Endothelial cell of umbilical vein (primary cell): ENCODE measurements around the gene SSBP3. TPM values are rescaled to one million over a fixed set of nuclear protein-coding genes. Genes with fewer than 3 reads are reported as not detected.

ENCODE experiments used
- BruUV-seq: library from RNA; stranded (reverse); fragments of 400-500 nt; replicated peaks from 2 replicates; lab custom pipeline; 2021; lab: Mats Ljungman, UMichigan
- CTCF ChIA-PET: fragments of 300-600, 350-600 bp; sonication (Branson Sonifier 250); formaldehyde crosslinking; loops from one replicate; lab custom pipeline; 2021; ENCODE audit warnings: antibody characterized with exemption, inconsistent platforms; lab: Charles Lee
- POLR2A ChIA-PET: fragments of 300-600, 350-600 bp; sonication (Branson Sonifier 250); formaldehyde crosslinking; loops from one replicate; lab custom pipeline; 2021; ENCODE audit warnings: antibody characterized with exemption, inconsistent platforms; lab: Charles Lee
- DNase-seq: peaks from one replicate; pipeline ENCODE4 v3.0.0-alpha.2; 2011; ENCODE audit warnings: low read depth, low spot score
- FAIRE-seq: peaks from 2 replicates; lab custom pipeline; 2011; peaks lifted over from hg19 to GRCh38; lab: Jason Lieb, UNC
- H2AFZ ChIP-seq: 2 replicates; pipeline ENCODE4 v1.6.0; 2012; ENCODE audit warnings: low read depth, low read length, control low read depth, inconsistent platforms
- H3K27ac ChIP-seq: 2 replicates; pipeline ENCODE4 v1.5.1; 2011; ENCODE audit warnings: low read depth, mild to moderate bottlenecking, control low read depth, low read length, moderate library complexity; ENCODE audit not compliant: insufficient read depth
- H3K27me3 ChIP-seq, 2 experiments: 2 replicates each; pipeline versions ENCODE4 v1.6.0 to v1.6.1; 2011; ENCODE audit warnings: low read length in 2 of 2, mixed read lengths in 1 of 2; ENCODE audit not compliant: control insufficient read depth in 2 of 2, insufficient read depth in 2 of 2
- H3K36me3 ChIP-seq, 2 experiments: 2 replicates in 1 of 2; 3 replicates in 1 of 2; pipeline ENCODE4 v1.5.1; 2011; ENCODE audit warnings: low read length in 2 of 2, mild to moderate bottlenecking in 1 of 2, moderate library complexity in 1 of 2; ENCODE audit not compliant: control insufficient read depth in 2 of 2, insufficient read depth in 2 of 2; ENCODE audit errors: extremely low read depth in 1 of 2
- H3K4me1 ChIP-seq: 3 replicates; pipeline ENCODE4 v1.5.1; 2011; ENCODE audit warnings: mild to moderate bottlenecking, low read length; ENCODE audit not compliant: control insufficient read depth, insufficient read depth; ENCODE audit errors: extremely low read depth
- H3K4me2 ChIP-seq: 2 replicates; pipeline ENCODE4 v1.6.1; 2011; ENCODE audit warnings: low read length, control low read depth, mixed read lengths; ENCODE audit not compliant: insufficient read depth
- H3K4me3 ChIP-seq, 3 experiments: fragments of 200-600 bp in 1 of 3; sonication (generic), shearing (Covaris generic) in 1 of 3; replicated peaks in 1 of 3; 2 replicates each; pipeline ENCODE4 v1.5.1; 2011 to 2016; ENCODE audit warnings: control low read depth in 3 of 3, low read length in 3 of 3, mild to moderate bottlenecking in 2 of 3, inconsistent platforms in 1 of 3, low read depth in 1 of 3, moderate library complexity in 1 of 3; ENCODE audit not compliant: insufficient read depth in 1 of 3
- H3K79me2 ChIP-seq: 2 replicates; pipeline ENCODE4 v1.6.0; 2012; ENCODE audit warnings: low read length, inconsistent platforms; ENCODE audit not compliant: control insufficient read depth, insufficient read depth
- H3K9ac ChIP-seq: replicated peaks from 2 replicates; pipeline ENCODE3; 2011; ENCODE audit warnings: low read length, control low read depth; ENCODE audit not compliant: insufficient read depth; ENCODE audit errors: extremely low read depth
- H3K9me1 ChIP-seq: replicated peaks from 3 replicates; pipeline ENCODE4 v1.6.0; 2011; ENCODE audit warnings: mild to moderate bottlenecking, low read length; ENCODE audit not compliant: control insufficient read depth, insufficient read depth; ENCODE audit errors: extremely low read depth
- H3K9me3 ChIP-seq: replicated peaks from 2 replicates; pipeline ENCODE4 v1.5.1; 2012; ENCODE audit warnings: low read length, inconsistent platforms; ENCODE audit not compliant: control insufficient read depth, insufficient read depth
- H4K20me1 ChIP-seq: replicated peaks from 2 replicates; pipeline ENCODE3; 2011; ENCODE audit warnings: mild to moderate bottlenecking, low read length; ENCODE audit not compliant: control insufficient read depth, insufficient read depth; ENCODE audit errors: extremely low read depth
- CTCF ChIP-seq, 2 donors: IDR thresholded peaks; 1 replicate in 1 of 2; 2 replicates in 1 of 2; pipeline ENCODE4 v1.5.1; 2011; ENCODE audit warnings: low read length in 2 of 2, mild to moderate bottlenecking in 2 of 2, moderate library complexity in 2 of 2, control low read depth in 1 of 2, inconsistent platforms in 1 of 2, low read depth in 1 of 2; ENCODE audit not compliant: insufficient read depth in 1 of 2; ENCODE audit errors: extremely low read depth in 1 of 2
- EZH2 ChIP-seq: IDR thresholded peaks from 2 replicates; pipeline ENCODE4 v1.6.1; 2012; ENCODE audit warnings: borderline replicate concordance, low read depth, mild to moderate bottlenecking, moderate library complexity, low read length, inconsistent platforms; ENCODE audit not compliant: severe bottlenecking
- FOS ChIP-seq: IDR thresholded peaks from 2 replicates; pipeline ENCODE4 v1.6.1; 2011; ENCODE audit warnings: mild to moderate bottlenecking, low read length, moderate library complexity, borderline replicate concordance; ENCODE audit not compliant: insufficient read depth
- GATA2 ChIP-seq: IDR thresholded peaks from 2 replicates; pipeline ENCODE4 v1.7.0; 2011; ENCODE audit warnings: low read depth, mild to moderate bottlenecking, moderate library complexity, mixed read lengths, low read length; ENCODE audit not compliant: insufficient read length, insufficient read depth
- JUN ChIP-seq: IDR thresholded peaks from 2 replicates; pipeline ENCODE4 v1.6.1; 2011; ENCODE audit warnings: borderline replicate concordance, low read depth; ENCODE audit not compliant: insufficient read length, insufficient read depth
- MAX ChIP-seq: IDR thresholded peaks from 2 replicates; pipeline ENCODE4 v1.6.1; 2011; ENCODE audit not compliant: insufficient read depth, insufficient read length
- MYC ChIP-seq: IDR thresholded peaks from one replicate; pipeline ENCODE4 v1.6.1; 2011; ENCODE audit warnings: mild to moderate bottlenecking, low read depth, low read length
- POLR2A ChIP-seq: IDR thresholded peaks from 2 replicates; pipeline ENCODE4 v1.6.1; 2012; ENCODE audit warnings: low read depth, mild to moderate bottlenecking, control low read depth, low read length
- POLR2AphosphoS5 ChIP-seq: IDR thresholded peaks from 2 replicates; pipeline ENCODE4 v1.6.1; 2012; ENCODE audit warnings: low read depth, mild to moderate bottlenecking, control low read depth, low read length, moderate library complexity; ENCODE audit not compliant: insufficient read depth
- dilution Hi-C: fragments of 300-500 bp; cut with MboI; formaldehyde crosslinking; loops from one replicate; pipeline ENCODE4 v1.15.0; 2019; ENCODE audit warnings: low sequenced_read_pairs; ENCODE audit not compliant: extremely low pct_ligation_motif_present
- intact Hi-C: fragments of 100-400 bp; cut with micrococcal nuclease; formaldehyde crosslinking; loops from one replicate; pipeline ENCODE4 v1.10.0; 2022
- polyA plus RNA-seq, 4 experiments: library from polyadenylated mRNA; depleted of rRNA in 3 of 4; stranded (reverse) in 3 of 4; unstranded in 1 of 4; fragments of >200 nt; gene quantifications; 2 replicates each; pipeline versions ENCODE4 v1.2.1 to v1.2.3, GENCODE V29; 2011 to 2012; ENCODE audit warnings: missing spikeins in 1 of 4
- total RNA-seq: library from RNA; stranded (reverse); gene quantifications from 2 replicates; pipeline ENCODE4 v1.2.3, GENCODE V29; 2021

SSBP3 gene
- total and polyA plus RNA-seq, 2 donors (not counting 3 experiments of a cell fraction or from before 2014, with no cell fraction given) = 44.9 to 59.4 TPM

GRCh38 chr1:54284781-54285529 lies 121.2 kb downstream of the SSBP3 start:
- no peak overlapping the region for H3K27ac ChIP-seq
- DNase-seq = no peak
- no peaks in the 10 kb centered on the region for H4K20me1 ChIP-seq
- H3K4me1 ChIP-seq = peaks cover 11% of the 10 kb centered on the region
- POLR2A ChIA-PET = no interaction called here
- H3K9me1 ChIP-seq = no peaks in the 10 kb centered on the region
- H3K79me2 ChIP-seq = peaks cover 17% of the 10 kb centered on the region
- H3K27me3 ChIP-seq = no peaks in the 10 kb centered on the region
- intact Hi-C loops = no loop called here
- no peak for FAIRE-seq
- dilution Hi-C loops = no loop called here
- no peak overlapping the region for H2AFZ ChIP-seq
- CTCF ChIA-PET = interaction anchor here (0.9 kb wide), 1 partner anchor 9 kb away, joined by 3 read pairs; no protein-coding TSS in a partner anchor
- no peak overlapping the region for H3K4me3 ChIP-seq
- H3K4me2 ChIP-seq = no peak overlapping the region
- BruUV-seq = no TSS peak
- no peak for TF ChIP-seq MYC
- no peak for TF ChIP-seq GATA2
- H3K9me3 ChIP-seq = no peaks in the 10 kb centered on the region
- no peak overlapping the region for H3K9ac ChIP-seq
- H3K36me3 ChIP-seq = peaks cover 3 to 4% of the 10 kb centered on the region in 2 experiments

GRCh38 chr1:54283635-54284385 lies 122.4 kb downstream of the SSBP3 start:
- Histone ChIP-seq H3K9ac (no peak overlapping the region), H3K4me1 (peaks cover 11% of the 10 kb centered on the region), H2AFZ (no peak overlapping the region), H3K36me3 (peaks cover 3 to 4% of the 10 kb centered on the region in 2 experiments), H3K27ac (no peak overlapping the region), H3K9me1 (no peaks in the 10 kb centered on the region), H3K4me2 (no peak overlapping the region), H3K79me2 (peaks cover 18% of the 10 kb centered on the region), H4K20me1 (no peaks in the 10 kb centered on the region), H3K27me3 (no peaks in the 10 kb centered on the region), H3K9me3 (no peaks in the 10 kb centered on the region), H3K4me3 (no peak overlapping the region)
- peak; percentile 12 for FAIRE-seq
- CTCF ChIA-PET = no interaction called here
- dilution Hi-C loops (no loop called here), intact Hi-C loops (no loop called here)
- POLR2A ChIA-PET = interaction anchor here (0.6 kb wide), 1 partner anchor 100 kb away, joined by 7 read pairs; no protein-coding TSS in a partner anchor
- TF ChIP-seq JUN (no peak), CTCF (IDR thresholded peaks at IDR 0.05; ENCODE audit: extremely low read depth in 1 of 2, insufficient read depth in 1 of 2, low read depth in 1 of 2, low read length in 2 of 2) (no peak), MYC (no peak), EZH2 (no peak), POLR2A (no peak), POLR2AphosphoS5 (no peak), MAX (no peak), FOS (no peak), GATA2 (no peak)
- no peak for DNase-seq
- no TSS peak for BruUV-seq
